Fibroblast of the aortic adventitia (primary cell): ENCODE measurements around the gene TMEM221. TPM values are rescaled to one million over a fixed set of nuclear protein-coding genes. Genes with fewer than 3 reads are reported as not detected.

Experiments
- DNase-seq: peaks from one replicate; pipeline ENCODE4 v3.0.0-alpha.2; 2010; ENCODE audit warnings: low read depth
- H3K4me3 ChIP-seq: 2 replicates; pipeline ENCODE4 v1.5.1; 2011; ENCODE audit warnings: low read depth, mild to moderate bottlenecking, control low read depth, low read length, moderate library complexity
- CTCF ChIP-seq: IDR thresholded peaks from 2 replicates; pipeline ENCODE4 v1.5.1; 2011; ENCODE audit warnings: mild to moderate bottlenecking, low read length, control low read depth, inconsistent platforms; ENCODE audit not compliant: insufficient read depth
- total RNA-seq: library from RNA; depleted of rRNA; stranded (reverse); fragments of >200 nt; gene quantifications from 2 replicates; pipeline ENCODE4 v1.2.3, GENCODE V29; 2012; ENCODE audit warnings: low replicate concordance

Gene TMEM221
- total RNA-seq, 1 donor = not detected

- H3K4me3 ChIP-seq = peak within 1 kb of the TSS; percentile 83
- no peak for TF ChIP-seq CTCF
- peak; percentile 98 for DNase-seq
Observed at GRCh38 chr19:17470068-17470841, 21.8 kb upstream of the TMEM221 start, which contains the start of gene SLC27A1. Gene SLC27A1, plus strand, starts transcription at chr19:17470524. Its CDS starts 17 bp downstream, at chr19:17470541.

GRCh38 chr19:17469481-17470067, 21.1 kb upstream of the TMEM221 start:
- peak overlapping the region; percentile 77 for H3K4me3 ChIP-seq
- peak; percentile 97 for DNase-seq
- TF ChIP-seq CTCF = no peak

- DNase-seq = no peak
- H3K4me3 ChIP-seq = peak overlapping the region; percentile 59
- TF ChIP-seq CTCF = no peak
Observed at GRCh38 chr19:17469092-17469480, 20.6 kb upstream of the TMEM221 start.

GRCh38 chr19:17468302-17469091, 20.0 kb upstream of the TMEM221 start:
- peak; percentile 47 for DNase-seq
- TF ChIP-seq CTCF = no peak
- H3K4me3 ChIP-seq = peak overlapping the region; percentile 59

GRCh38 chr19:17467471-17468301, 19.2 kb upstream of the TMEM221 start:
- H3K4me3 ChIP-seq = no peak overlapping the region
- no peak for TF ChIP-seq CTCF
- no peak for DNase-seq

GRCh38 chr19:17466487-17466850, 18.0 kb upstream of the TMEM221 start:
- no peak for TF ChIP-seq CTCF
- no peak for DNase-seq
- no peak overlapping the region for H3K4me3 ChIP-seq
